ENCODE data around the gene SH3BGRL2.

Gene SH3BGRL2

DNA sequence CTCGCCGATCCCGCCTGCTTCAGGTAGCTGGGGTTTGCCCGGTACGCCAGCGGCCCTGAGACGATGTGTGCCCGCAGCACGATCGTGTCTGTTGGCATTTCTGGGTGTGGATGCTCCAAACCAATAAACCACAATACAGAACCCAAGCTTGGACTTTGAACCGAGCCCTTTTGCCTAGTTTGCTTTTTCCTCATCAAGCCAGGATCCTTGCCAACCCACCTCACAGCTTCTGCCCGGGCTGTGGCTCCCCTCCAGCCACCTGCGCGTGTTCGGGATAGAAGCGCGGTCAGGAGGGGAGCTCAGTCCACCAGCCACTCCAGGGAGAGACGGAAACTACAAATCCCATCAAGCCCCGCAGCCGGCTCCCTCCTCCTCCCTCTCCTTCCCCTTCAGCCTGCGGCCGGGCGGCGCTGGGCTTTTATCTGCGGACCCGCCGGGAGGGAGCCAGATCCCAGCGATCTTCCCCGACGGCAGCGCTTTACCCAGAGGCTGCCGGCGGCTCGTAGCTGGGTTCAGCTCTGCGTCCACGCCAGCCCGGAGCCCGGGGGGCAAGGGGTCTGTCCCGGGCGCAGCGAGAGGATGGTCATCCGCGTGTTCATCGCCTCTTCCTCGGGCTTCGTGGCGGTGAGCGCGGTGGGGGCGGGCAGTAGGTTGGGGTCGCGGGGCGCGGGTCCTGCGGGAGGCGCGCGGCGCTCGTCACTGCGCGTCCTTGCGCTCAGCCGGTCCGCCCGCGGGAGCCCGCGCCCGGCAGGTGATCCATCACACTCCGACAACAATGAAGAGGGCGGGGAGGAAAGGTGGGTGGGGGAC is at the start of gene SH3BGRL2:
Gene SH3BGRL2 (plus strand): TSS at position 447 of the 810 bp plus-strand sequence. CDS start 133 bp downstream, at position 580.
- Histone ChIP-seq H3K4me3 (ENCODE audit: low read depth in 1 of 2, low read length in 2 of 2) (peak within 1 kb of the TSS; percentile 82 to 89), H3K4me1 (ENCODE audit: control insufficient read depth in 1 of 2, insufficient read depth in 2 of 2, low read length in 2 of 2) (peaks cover 0 to 8% of the 10 kb centered on the region in 2 donors), H3K27ac (ENCODE audit: low read length) (peak within 1 kb of the TSS; percentile 68), H3K9me3 (ENCODE audit: control insufficient read depth in 1 of 2, low read length in 2 of 2) (no peaks in the 10 kb centered on the region), H3K27me3 (ENCODE audit: low read depth, low read length) (no peaks in the 10 kb centered on the region), H3K36me3 (ENCODE audit: control insufficient read depth in 1 of 2, insufficient read depth in 2 of 2, low read length in 2 of 2) (no peaks in the 10 kb centered on the region)

DNA sequence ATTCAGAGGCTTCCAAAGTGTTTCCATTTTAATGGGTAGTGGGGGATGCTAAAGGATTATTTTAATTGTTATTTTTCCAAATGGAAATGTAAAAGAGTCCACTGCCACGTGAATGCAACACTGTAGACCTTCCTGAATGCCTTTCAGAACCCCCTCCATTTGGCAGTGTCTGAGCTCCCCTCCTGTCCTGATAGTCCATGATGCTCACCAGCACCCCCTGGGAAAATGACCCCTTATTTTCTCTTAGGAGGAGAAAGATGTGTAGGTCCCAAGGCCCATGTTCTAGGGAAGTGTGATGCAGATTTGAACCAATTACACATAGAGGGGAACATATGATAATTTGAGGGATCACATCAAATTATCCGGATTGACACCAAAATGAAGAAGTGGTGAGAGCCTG is 46.8 kb upstream of the SH3BGRL2 start:
- Histone ChIP-seq H3K4me3 (ENCODE audit: low read depth in 1 of 2, low read length in 2 of 2) (no peak overlapping the region), H3K27ac (ENCODE audit: low read length) (no peak overlapping the region), H3K9me3 (ENCODE audit: control insufficient read depth in 1 of 2, low read length in 2 of 2) (peaks cover 0 to 3% of the 10 kb centered on the region in 2 donors), H3K36me3 (ENCODE audit: control insufficient read depth in 1 of 2, insufficient read depth in 2 of 2, low read length in 2 of 2) (no peaks in the 10 kb centered on the region), H3K4me1 (ENCODE audit: control insufficient read depth in 1 of 2, insufficient read depth in 2 of 2, low read length in 2 of 2) (no peaks in the 10 kb centered on the region), H3K27me3 (ENCODE audit: low read depth, low read length) (no peaks in the 10 kb centered on the region)

DNA sequence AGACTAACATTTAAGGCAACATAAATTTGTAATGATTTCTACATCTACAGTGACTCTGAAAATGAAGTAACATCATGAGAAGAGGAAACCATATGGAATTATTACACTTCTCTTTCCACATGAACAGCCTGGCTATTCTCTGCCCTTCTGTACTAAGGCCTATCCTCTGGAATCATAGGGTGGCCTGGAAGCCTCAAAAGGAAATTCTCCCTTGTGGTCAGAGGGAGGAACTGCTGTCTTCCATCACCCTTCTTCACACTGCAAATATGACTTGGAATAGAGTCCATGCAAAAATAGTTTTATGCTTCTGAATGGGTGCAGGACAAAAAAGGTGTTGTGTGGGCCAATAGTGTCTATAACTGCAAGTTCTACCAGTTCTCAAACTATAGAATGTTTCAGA is 44.6 kb upstream of the SH3BGRL2 start:
- Histone ChIP-seq H3K36me3 (ENCODE audit: control insufficient read depth in 1 of 2, insufficient read depth in 2 of 2, low read length in 2 of 2) (no peaks in the 10 kb centered on the region), H3K4me1 (ENCODE audit: control insufficient read depth in 1 of 2, insufficient read depth in 2 of 2, low read length in 2 of 2) (no peaks in the 10 kb centered on the region), H3K9me3 (ENCODE audit: control insufficient read depth in 1 of 2, low read length in 2 of 2) (peaks cover 0 to 3% of the 10 kb centered on the region in 2 donors), H3K27ac (ENCODE audit: low read length) (no peak overlapping the region), H3K27me3 (ENCODE audit: low read depth, low read length) (no peaks in the 10 kb centered on the region), H3K4me3 (ENCODE audit: low read depth in 1 of 2, low read length in 2 of 2) (no peak overlapping the region)

DNA sequence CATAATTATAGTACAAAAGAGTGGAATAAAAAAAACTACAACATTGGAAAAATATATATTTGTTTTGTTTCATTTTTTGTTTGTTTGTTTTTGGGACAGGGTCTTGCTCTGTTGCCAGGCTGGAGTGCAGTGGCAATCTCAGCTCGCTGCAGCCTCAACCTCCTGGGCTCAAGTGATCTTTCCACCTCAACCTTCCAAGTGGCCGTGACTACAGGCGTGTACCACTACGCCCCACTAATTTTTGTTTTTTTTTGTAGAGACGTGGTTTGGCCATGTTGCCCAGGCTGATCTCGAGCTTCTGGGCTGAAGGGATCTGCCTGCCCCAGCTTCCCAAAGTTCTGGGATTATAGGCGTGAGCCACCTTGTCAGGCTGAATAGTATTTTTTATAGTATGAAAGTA is 41.4 kb upstream of the SH3BGRL2 start:
- Histone ChIP-seq H3K9me3 (ENCODE audit: control insufficient read depth in 1 of 2, low read length in 2 of 2) (no peaks in the 10 kb centered on the region), H3K27me3 (ENCODE audit: low read depth, low read length) (no peaks in the 10 kb centered on the region), H3K4me1 (ENCODE audit: control insufficient read depth in 1 of 2, insufficient read depth in 2 of 2, low read length in 2 of 2) (no peaks in the 10 kb centered on the region), H3K27ac (ENCODE audit: low read length) (no peak overlapping the region), H3K4me3 (ENCODE audit: low read depth in 1 of 2, low read length in 2 of 2) (no peak overlapping the region), H3K36me3 (ENCODE audit: control insufficient read depth in 1 of 2, insufficient read depth in 2 of 2, low read length in 2 of 2) (no peaks in the 10 kb centered on the region)

DNA sequence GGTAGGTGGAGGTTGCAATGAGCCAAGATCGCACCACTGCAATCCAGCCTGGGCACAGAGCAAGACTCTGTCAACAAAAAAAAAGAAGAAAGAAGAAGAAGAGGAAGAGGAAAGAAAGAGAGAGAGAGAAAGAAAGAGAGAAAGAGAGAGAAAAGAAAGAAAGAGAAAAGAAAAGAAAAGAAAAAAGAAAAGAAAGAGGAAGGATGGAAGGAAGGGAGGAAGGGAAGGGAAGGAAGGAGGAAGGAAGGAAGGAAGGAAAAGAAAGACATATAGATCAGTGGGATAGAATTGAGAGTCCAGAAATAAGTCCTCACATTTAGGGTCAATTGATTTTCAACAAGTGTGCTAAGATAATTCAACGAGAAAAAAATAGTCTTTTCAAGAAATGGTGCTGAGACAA is 34.0 kb upstream of the SH3BGRL2 start:
- Histone ChIP-seq H3K4me1 (ENCODE audit: control insufficient read depth in 1 of 2, insufficient read depth in 2 of 2, low read length in 2 of 2) (peaks cover 0 to 4% of the 10 kb centered on the region in 2 donors), H3K27me3 (ENCODE audit: low read depth, low read length) (no peaks in the 10 kb centered on the region), H3K36me3 (ENCODE audit: control insufficient read depth in 1 of 2, insufficient read depth in 2 of 2, low read length in 2 of 2) (no peaks in the 10 kb centered on the region), H3K27ac (ENCODE audit: low read length) (no peak overlapping the region), H3K9me3 (ENCODE audit: control insufficient read depth in 1 of 2, low read length in 2 of 2) (no peaks in the 10 kb centered on the region), H3K4me3 (ENCODE audit: low read depth in 1 of 2, low read length in 2 of 2) (no peak overlapping the region)

DNA sequence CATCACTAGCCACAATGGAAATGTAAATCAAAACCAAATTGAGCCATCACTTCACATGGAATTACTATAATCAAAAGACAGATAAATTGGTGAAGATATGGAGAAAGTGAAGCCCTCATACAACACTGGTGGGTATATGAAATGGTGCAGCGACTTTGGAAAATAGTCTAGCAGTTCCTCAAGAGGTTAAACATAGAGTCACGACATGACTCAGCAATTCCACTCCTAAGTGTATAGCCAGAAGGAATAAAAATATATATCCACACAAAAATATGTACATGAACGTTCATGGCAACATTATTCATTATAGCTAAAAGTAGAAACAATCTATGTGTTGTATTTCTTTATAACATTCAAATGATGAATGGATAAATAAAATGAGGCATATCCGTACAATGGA is 33.1 kb upstream of the SH3BGRL2 start:
- Histone ChIP-seq H3K27ac (ENCODE audit: low read length) (no peak overlapping the region), H3K27me3 (ENCODE audit: low read depth, low read length) (no peaks in the 10 kb centered on the region), H3K9me3 (ENCODE audit: control insufficient read depth in 1 of 2, low read length in 2 of 2) (no peaks in the 10 kb centered on the region), H3K36me3 (ENCODE audit: control insufficient read depth in 1 of 2, insufficient read depth in 2 of 2, low read length in 2 of 2) (no peaks in the 10 kb centered on the region), H3K4me3 (ENCODE audit: low read depth in 1 of 2, low read length in 2 of 2) (no peak overlapping the region), H3K4me1 (ENCODE audit: control insufficient read depth in 1 of 2, insufficient read depth in 2 of 2, low read length in 2 of 2) (peaks cover 0 to 4% of the 10 kb centered on the region in 2 donors)

DNA sequence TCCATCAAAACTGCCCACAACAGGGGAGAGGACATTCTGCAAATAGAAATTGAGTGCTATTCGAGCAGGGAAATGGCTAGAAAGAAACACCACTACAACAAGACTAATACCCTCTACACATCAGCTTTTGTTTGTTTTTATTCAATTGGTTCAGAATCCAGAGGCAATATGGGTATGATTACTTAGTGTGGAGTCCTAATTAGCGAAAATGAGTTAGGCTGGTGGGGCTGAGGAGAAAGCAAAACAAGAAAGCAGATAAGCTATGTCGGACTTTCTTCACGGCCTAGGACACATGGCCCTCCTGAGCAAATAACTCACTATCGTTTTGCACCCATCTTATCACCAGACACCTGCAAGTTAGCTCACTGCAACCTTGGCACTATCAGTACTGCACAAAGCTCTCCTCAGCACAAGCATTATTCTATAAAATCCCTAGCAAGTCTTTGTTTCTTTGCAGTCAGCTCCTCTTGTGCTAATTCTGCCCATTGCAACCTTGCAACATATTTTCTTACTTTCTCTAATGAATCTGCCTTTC is 31.3 kb upstream of the SH3BGRL2 start:
- no peak overlapping the region for H3K27ac ChIP-seq (ENCODE audit: low read length)
- H3K4me3 ChIP-seq (ENCODE audit: low read depth in 1 of 2, low read length in 2 of 2): no peak overlapping the region
- no peaks in the 10 kb centered on the region for H3K27me3 ChIP-seq (ENCODE audit: low read depth, low read length)
- peaks cover 0 to 4% of the 10 kb centered on the region in 2 donors for H3K4me1 ChIP-seq (ENCODE audit: control insufficient read depth in 1 of 2, insufficient read depth in 2 of 2, low read length in 2 of 2)
- no peaks in the 10 kb centered on the region for H3K36me3 ChIP-seq (ENCODE audit: control insufficient read depth in 1 of 2, insufficient read depth in 2 of 2, low read length in 2 of 2)
- H3K9me3 ChIP-seq (ENCODE audit: control insufficient read depth in 1 of 2, low read length in 2 of 2): no peaks in the 10 kb centered on the region

DNA sequence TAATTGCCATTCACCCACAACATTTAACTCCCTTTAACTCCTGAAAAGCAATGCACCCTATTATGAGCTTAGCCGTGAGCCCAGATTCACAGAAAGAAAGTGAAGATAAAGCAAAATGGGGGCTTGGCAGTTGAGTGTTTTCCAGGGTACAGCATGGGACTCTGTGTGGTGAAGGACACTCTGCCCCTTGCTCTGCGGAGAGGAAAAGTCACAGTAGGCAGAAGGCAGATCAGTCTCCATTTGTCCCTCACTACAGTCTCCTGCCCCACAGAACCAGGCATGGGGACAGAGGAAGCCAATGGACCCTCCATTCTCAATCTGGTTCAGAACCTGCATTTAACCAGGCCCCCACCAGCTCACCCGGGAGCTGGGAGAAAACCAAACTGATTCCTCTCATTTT is 30.8 kb upstream of the SH3BGRL2 start:
- Histone ChIP-seq H3K9me3 (ENCODE audit: control insufficient read depth in 1 of 2, low read length in 2 of 2) (no peaks in the 10 kb centered on the region), H3K27me3 (ENCODE audit: low read depth, low read length) (no peaks in the 10 kb centered on the region), H3K4me3 (ENCODE audit: low read depth in 1 of 2, low read length in 2 of 2) (no peak overlapping the region), H3K4me1 (ENCODE audit: control insufficient read depth in 1 of 2, insufficient read depth in 2 of 2, low read length in 2 of 2) (peaks cover 0 to 4% of the 10 kb centered on the region in 2 donors), H3K36me3 (ENCODE audit: control insufficient read depth in 1 of 2, insufficient read depth in 2 of 2, low read length in 2 of 2) (no peaks in the 10 kb centered on the region), H3K27ac (ENCODE audit: low read length) (no peak overlapping the region)

DNA sequence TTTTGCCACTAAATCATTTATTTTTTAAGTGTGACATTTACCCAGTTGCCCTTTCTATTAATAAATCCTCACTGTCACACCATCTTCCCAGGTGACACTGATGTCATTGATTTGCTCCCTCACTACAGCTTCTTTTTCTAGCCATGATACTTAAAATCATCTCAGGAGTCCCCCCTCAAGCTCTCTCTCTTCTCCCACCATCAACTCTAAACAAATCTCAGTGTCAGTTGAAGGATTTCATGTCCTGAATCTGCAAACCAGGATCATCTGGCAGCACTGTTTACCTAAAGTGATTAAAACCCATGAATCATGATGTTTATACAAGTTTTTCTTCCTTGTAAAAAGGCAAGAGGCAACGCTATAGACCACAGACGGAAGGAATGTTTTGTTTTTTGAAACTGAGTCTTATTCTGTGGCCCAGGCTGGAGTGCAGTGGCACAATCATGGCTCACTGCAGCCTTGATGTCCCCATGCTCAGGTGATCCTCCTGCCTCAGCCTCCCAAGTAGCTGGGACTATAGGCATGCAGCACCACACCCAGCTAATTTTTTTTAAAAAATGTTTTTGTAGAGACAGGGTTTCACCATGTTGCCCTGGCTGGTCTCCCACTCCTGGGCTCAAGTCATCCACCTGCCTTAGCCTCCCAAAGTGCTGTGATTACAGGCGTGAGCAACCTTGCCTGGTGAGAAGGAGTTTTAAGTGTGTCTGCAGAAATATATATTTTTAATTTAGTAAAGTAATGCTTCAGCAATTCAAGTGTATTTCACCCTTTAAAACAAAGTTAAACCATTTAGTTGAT is 30.1 kb upstream of the SH3BGRL2 start:
- Histone ChIP-seq H3K4me3 (ENCODE audit: low read depth in 1 of 2, low read length in 2 of 2) (no peak overlapping the region), H3K36me3 (ENCODE audit: control insufficient read depth in 1 of 2, insufficient read depth in 2 of 2, low read length in 2 of 2) (no peaks in the 10 kb centered on the region), H3K27ac (ENCODE audit: low read length) (no peak overlapping the region), H3K4me1 (ENCODE audit: control insufficient read depth in 1 of 2, insufficient read depth in 2 of 2, low read length in 2 of 2) (peaks cover 0 to 4% of the 10 kb centered on the region in 2 donors), H3K9me3 (ENCODE audit: control insufficient read depth in 1 of 2, low read length in 2 of 2) (no peaks in the 10 kb centered on the region), H3K27me3 (ENCODE audit: low read depth, low read length) (no peaks in the 10 kb centered on the region)

DNA sequence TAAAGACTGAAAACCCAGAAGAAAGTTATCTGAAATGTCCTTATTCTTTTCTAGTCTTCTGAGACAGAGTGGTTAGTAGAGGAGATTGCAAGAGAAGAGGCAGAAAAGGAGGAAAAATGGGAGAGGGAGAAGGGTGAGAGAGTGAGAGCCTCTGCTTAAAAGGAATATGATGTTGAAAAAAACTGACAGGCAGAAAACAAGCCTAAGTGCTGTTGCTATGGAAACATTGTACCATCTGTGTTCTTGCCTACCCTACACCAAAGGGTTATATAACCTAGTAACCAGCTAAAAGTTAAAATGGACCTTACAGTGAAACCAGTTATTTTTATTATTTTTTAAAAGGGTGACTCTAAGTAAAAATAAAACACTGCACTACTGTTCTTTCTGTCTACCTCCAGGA is 28.3 kb upstream of the SH3BGRL2 start:
- no peaks in the 10 kb centered on the region for H3K36me3 ChIP-seq (ENCODE audit: control insufficient read depth in 1 of 2, insufficient read depth in 2 of 2, low read length in 2 of 2)
- no peak overlapping the region for H3K4me3 ChIP-seq (ENCODE audit: low read depth in 1 of 2, low read length in 2 of 2)
- no peaks in the 10 kb centered on the region for H3K9me3 ChIP-seq (ENCODE audit: control insufficient read depth in 1 of 2, low read length in 2 of 2)
- no peak overlapping the region for H3K27ac ChIP-seq (ENCODE audit: low read length)
- peaks cover 0 to 4% of the 10 kb centered on the region in 2 donors for H3K4me1 ChIP-seq (ENCODE audit: control insufficient read depth in 1 of 2, insufficient read depth in 2 of 2, low read length in 2 of 2)
- H3K27me3 ChIP-seq (ENCODE audit: low read depth, low read length): no peaks in the 10 kb centered on the region

DNA sequence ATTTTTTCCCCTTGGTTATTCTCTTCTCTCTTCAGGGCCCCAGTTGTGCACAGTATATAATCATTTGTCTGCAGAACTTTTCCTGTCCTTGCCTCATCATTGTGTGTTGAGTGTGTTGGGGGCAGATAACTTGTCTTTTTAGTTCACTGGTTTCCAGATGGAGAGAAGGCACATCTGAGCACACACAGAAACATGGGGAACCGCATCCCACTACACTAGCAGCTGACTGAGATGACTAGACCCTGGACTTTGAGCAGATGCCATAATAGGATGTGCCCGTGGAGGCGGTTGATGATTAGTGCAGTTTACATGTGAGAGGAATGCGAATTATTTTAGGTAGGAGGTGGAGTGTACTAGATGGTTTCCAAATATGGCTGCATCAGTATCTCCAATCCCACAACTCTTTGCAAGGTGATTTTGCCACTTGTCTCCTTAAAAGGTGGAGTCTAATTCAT is 26.5 kb upstream of the SH3BGRL2 start:
- peaks cover 0 to 4% of the 10 kb centered on the region in 2 donors for H3K4me1 ChIP-seq (ENCODE audit: control insufficient read depth in 1 of 2, insufficient read depth in 2 of 2, low read length in 2 of 2)
- H3K27ac ChIP-seq (ENCODE audit: low read length): no peak overlapping the region
- no peaks in the 10 kb centered on the region for H3K36me3 ChIP-seq (ENCODE audit: control insufficient read depth in 1 of 2, insufficient read depth in 2 of 2, low read length in 2 of 2)
- H3K27me3 ChIP-seq (ENCODE audit: low read depth, low read length): no peaks in the 10 kb centered on the region
- no peak overlapping the region for H3K4me3 ChIP-seq (ENCODE audit: low read depth in 1 of 2, low read length in 2 of 2)
- H3K9me3 ChIP-seq (ENCODE audit: control insufficient read depth in 1 of 2, low read length in 2 of 2): no peaks in the 10 kb centered on the region
